Heart right ventricle (tissue), 16 donors: Measurements from ENCODE around the gene EFHB. TPM values are rescaled to one million over a fixed set of nuclear protein-coding genes. Genes with fewer than 3 reads are reported as not detected.
"Not testable (repeated sequence)": the region's sequence is repeated elsewhere in the genome, so short reads cannot be mapped to it uniquely, and the experiment has no call there.

Source experiments
- ATAC-seq, 8 donors: fragments of 200-7000 bp; cut with Tn5 transposase; one replicate each; pipeline ENCODE4 v1.9.1; 2020; ENCODE audit warnings: mild to moderate bottlenecking in 8 of 8, moderate library complexity in 8 of 8, moderate number of reproducible peaks in 1 of 8
- DNase-seq, 2 donors: peaks; one replicate each; pipeline ENCODE4 v3.0.0-alpha.2; 2020
- H3K27ac ChIP-seq, 10 donors: fragments of 200-600 bp; sonication (generic) in 2 of 10; one replicate each; pipeline versions ENCODE4 v1.5.0 to v1.8.0; 2020 to 2022; ENCODE audit warnings: mild to moderate bottlenecking in 3 of 10
- H3K27me3 ChIP-seq, 7 donors: fragments of 200-600 bp; one replicate each; pipeline ENCODE4 v1.8.0; 2021 to 2022; ENCODE audit warnings: mild to moderate bottlenecking in 2 of 7
- H3K36me3 ChIP-seq, 9 donors: fragments of 200-600 bp; sonication (generic) in 1 of 9; one replicate each; pipeline versions ENCODE4 v1.5.0 to v1.8.0; 2020 to 2022; ENCODE audit warnings: mild to moderate bottlenecking in 2 of 9
- H3K4me1 ChIP-seq, 9 donors: fragments of 200-600 bp; sonication (generic) in 1 of 9; one replicate each; pipeline versions ENCODE4 v1.5.0 to v1.8.0; 2020 to 2022; ENCODE audit warnings: mild to moderate bottlenecking in 4 of 9
- H3K4me3 ChIP-seq, 10 donors: fragments of 200-600 bp; sonication (generic) in 2 of 10; one replicate each; pipeline versions ENCODE4 v1.5.0 to v1.8.0; 2020 to 2022; ENCODE audit warnings: mild to moderate bottlenecking in 7 of 10, moderate library complexity in 2 of 10
- H3K9me3 ChIP-seq, 11 donors: fragments of 200-600 bp in 10 of 11; sonication (generic) in 2 of 11; one replicate each; pipeline versions ENCODE4 v1.5.0 to v1.8.0; 2013 to 2022; ENCODE audit warnings: mild to moderate bottlenecking in 2 of 11, control low read depth in 1 of 11, moderate library complexity in 1 of 11
- WGBS, 2 donors: extraction: QIAGEN DNeasy Blood & Tissue Kit; methylation state at CpG; one replicate each; pipeline ENCODE4 v1.1.7; 2013; ENCODE audit warnings: inconsistent platforms in 1 of 2; 5-methylcytosine and 5-hydroxymethylcytosine counted together
- intact Hi-C, 10 donors: fragments of 100-400 bp; cut with DNase I; formaldehyde crosslinking; loops; one replicate each; pipeline versions ENCODE4 v1.11.1 to v1.14.2; 2022
- polyA plus RNA-seq, 2 donors: library from polyadenylated mRNA; stranded (reverse); fragments of 200-250 nt; gene quantifications; one replicate each; pipeline ENCODE4 v1.2.3, GENCODE V29; 2013
- total RNA-seq, 10 donors: library from RNA; stranded (reverse); fragmentation: NEBNext Ultra II Directional in 3 of 10; extraction: Animal tissue kit (Norgen Biotek cat#: 25700) in 3 of 10; gene quantifications; one replicate each; pipeline versions ENCODE4 v1.2.1 to v1.2.4, GENCODE V29; 2021 to 2023
- TF ChIP-seq, protein P1 (sequence below), 9 donors: fragments of 200-600 bp; sonication (generic) in 2 of 9; IDR thresholded peaks; one replicate each; pipeline versions ENCODE4 v1.5.0 to v1.8.0; 2021 to 2022; ENCODE audit warnings: antibody characterized with exemption in 9 of 9, mild to moderate bottlenecking in 5 of 9, moderate library complexity in 1 of 9
- donor health status: Arrhythmogenic right ventricular cardiomyopathy.
- donor health status: ischemic (EF 13 %, LVEDD 7.1; RV severe dilation, severe dysfunction).
- donor health status: healthy with polysubstance abuse.
- donor health status: DM: no; HTN: yes; CAD: no.
- donor health status: DM: no; HTN: no; CAD: no.
- donor health status: ischemic (EF 25% LVEDD 6.9; RV normal size, moderate dysfunction).
- donor health status: ischemic (EF 25% LVEDD 5.7; RV mildly dilated, moderate dysfunction).
- donor health status: healthy.
- donor health status: DM: yes; HTN: yes; CAD: no.
- donor health status: Ischemic cardiomyopathy.
- donor health status: ischemic (EF 35%, LVEDD 5.7; RV mildly dilated, moderate dysfunction).
- donor health status: nonischemic (EF 11% LVEDD 7.7; RV severe dilation, severe dysfunction).
- donor health status: DM: yes; HTN: yes; CAD: no.
- donor health status: PGD.
- donor health status: ischemic (EF 29% LVEDD 5.4; RV normal size, mild dysfunction).
- donor health status: nonischemic (EF 23%, LVEDD 6.1; RV moderate dilation, normal function).

EFHB gene
- total and polyA plus RNA-seq, 12 donors, result 0.19 to 1.6 (median 0.64) TPM; not detected in 2

DNA sequence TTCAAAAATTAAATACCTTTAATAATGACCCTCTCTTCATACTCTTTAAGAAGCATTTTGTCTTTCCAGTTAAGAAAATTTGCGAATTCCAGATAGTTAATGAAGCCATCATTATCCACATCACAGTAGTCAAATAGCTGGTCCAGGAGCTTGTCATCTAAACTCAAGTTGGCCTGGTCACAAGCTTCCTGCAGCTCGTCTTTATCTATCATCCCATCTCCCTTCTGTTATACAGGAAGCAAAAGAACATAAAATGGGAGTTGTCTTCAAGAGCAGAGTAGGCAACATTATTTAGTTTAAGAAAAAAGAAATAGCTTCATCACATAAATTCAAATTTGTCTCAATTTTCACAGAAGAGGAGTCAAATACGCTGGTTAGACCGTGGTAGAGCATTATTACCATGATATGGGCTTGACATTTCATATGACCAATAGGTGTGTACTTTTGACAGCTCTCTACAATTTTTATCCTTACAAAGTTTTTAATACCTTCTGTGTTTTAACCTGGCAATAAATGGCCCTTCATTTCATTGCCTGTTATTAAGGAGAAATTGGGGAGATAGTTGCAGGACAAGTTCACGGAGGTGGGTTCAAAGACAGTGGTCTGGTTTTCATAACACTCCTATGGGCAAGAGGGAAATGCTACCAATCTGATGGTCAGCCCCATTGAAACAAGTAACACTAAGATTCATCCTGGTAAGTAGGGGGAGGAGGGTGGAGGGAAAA is 45.4 kb downstream of the EFHB start:
- 53 to 59% methylated on average over 5 of the region's 5 CpGs for WGBS, 2 donors
- no peaks in the 10 kb centered on the region for H3K27me3 ChIP-seq
- TF ChIP-seq, protein P1, sequence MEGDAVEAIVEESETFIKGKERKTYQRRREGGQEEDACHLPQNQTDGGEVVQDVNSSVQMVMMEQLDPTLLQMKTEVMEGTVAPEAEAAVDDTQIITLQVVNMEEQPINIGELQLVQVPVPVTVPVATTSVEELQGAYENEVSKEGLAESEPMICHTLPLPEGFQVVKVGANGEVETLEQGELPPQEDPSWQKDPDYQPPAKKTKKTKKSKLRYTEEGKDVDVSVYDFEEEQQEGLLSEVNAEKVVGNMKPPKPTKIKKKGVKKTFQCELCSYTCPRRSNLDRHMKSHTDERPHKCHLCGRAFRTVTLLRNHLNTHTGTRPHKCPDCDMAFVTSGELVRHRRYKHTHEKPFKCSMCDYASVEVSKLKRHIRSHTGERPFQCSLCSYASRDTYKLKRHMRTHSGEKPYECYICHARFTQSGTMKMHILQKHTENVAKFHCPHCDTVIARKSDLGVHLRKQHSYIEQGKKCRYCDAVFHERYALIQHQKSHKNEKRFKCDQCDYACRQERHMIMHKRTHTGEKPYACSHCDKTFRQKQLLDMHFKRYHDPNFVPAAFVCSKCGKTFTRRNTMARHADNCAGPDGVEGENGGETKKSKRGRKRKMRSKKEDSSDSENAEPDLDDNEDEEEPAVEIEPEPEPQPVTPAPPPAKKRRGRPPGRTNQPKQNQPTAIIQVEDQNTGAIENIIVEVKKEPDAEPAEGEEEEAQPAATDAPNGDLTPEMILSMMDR (IDR thresholded peaks at IDR 0.05), result no peak
- H3K36me3 ChIP-seq, result no peaks in the 10 kb centered on the region
- peaks cover 0 to 26% (median 13%) of the 10 kb centered on the region in 9 donors for H3K4me1 ChIP-seq
- ATAC-seq (no peak), DNase-seq (no peak)
- no peaks in the 10 kb centered on the region for H3K9me3 ChIP-seq
- peak overlapping the region in 5 of 10 donors; percentile 3 to 30 (median 11) for H3K4me3 ChIP-seq
- intact Hi-C loops, result loop anchor here in 6 of 10 donors (2.0 to 10.0 kb wide), 8 partner anchors 58 to 299 kb away; partner anchors contain the start of genes KAT2B (in 3 of the 6), RAB5A (in 2 of the 6) and SGO1 (in 2 of the 6)
- H3K27ac ChIP-seq, result peak overlapping the region in 5 of 10 donors; percentile 3 to 60 (median 30)

DNA sequence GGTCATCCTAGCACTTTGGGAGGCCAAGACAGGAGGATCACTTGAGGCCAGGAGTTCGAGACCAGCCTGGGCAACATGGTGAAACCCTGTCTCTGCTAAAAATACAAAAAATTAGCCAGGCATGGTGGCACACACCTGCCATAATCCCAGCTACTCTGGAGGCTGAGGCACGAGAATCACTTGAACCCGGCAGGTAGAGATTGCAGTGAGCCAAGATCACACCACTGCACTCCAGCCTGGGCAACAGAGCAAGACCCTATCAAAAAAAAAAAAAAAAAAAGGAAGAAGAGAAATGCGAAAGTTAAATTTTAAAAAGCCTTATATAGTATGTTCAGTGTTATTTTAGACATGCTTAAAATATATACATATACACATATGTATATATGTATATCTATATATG is 46.9 kb downstream of the EFHB start:
- H3K27me3 ChIP-seq, H3K27ac ChIP-seq, H3K4me3 ChIP-seq, H3K9me3 ChIP-seq, H3K36me3 ChIP-seq, DNase-seq, ATAC-seq: not testable (repeated sequence)
- H3K4me1 ChIP-seq, result peaks cover 0 to 26% (median 13%) of the 10 kb centered on the region in 9 donors
- WGBS, 2 donors, result 95% methylated on average over 4 of the region's 4 CpGs
- intact Hi-C loops, result loop anchor here in 6 of 10 donors (5.0 to 10.0 kb wide), 6 partner anchors 60 to 300 kb away; partner anchors contain the start of genes KAT2B (in 3 of the 6), RAB5A (in 1 of the 6) and SGO1 (in 1 of the 6)

DNA sequence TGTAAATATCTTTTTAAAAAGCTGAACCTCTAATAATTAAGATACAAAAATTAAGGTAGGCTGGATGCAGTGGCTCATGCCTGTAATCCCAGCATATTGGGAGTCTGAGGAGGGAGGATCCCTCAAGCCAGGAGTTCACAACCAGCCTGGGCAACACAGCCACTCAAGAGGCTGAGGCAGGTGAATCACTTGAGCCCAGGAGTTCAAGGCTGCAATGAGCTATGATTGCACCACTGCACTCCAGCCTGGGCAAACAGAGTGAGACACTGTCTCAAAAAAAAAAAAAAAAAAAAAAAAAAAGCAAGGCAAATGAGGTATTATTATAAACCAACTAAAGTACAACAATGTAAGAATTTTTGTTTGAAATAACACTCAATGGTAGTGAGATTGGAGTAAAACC is 47.6 kb downstream of the EFHB start:
- TF ChIP-seq, protein P1 (IDR thresholded peaks at IDR 0.05), result no peak
- no peaks in the 10 kb centered on the region for H3K27me3 ChIP-seq
- H3K4me1 ChIP-seq, result peaks cover 0 to 26% (median 13%) of the 10 kb centered on the region in 9 donors
- DNase-seq (no peak), ATAC-seq (no peak)
- H3K9me3 ChIP-seq, result no peaks in the 10 kb centered on the region
- H3K27ac ChIP-seq, result no peak overlapping the region
- H3K4me3 ChIP-seq, result no peak overlapping the region
- intact Hi-C loops, result loop anchor here in 6 of 10 donors (5.0 to 10.0 kb wide), 6 partner anchors 61 to 301 kb away; partner anchors contain the start of genes KAT2B (in 3 of the 6), RAB5A (in 1 of the 6) and SGO1 (in 1 of the 6)
- no peaks in the 10 kb centered on the region for H3K36me3 ChIP-seq

DNA sequence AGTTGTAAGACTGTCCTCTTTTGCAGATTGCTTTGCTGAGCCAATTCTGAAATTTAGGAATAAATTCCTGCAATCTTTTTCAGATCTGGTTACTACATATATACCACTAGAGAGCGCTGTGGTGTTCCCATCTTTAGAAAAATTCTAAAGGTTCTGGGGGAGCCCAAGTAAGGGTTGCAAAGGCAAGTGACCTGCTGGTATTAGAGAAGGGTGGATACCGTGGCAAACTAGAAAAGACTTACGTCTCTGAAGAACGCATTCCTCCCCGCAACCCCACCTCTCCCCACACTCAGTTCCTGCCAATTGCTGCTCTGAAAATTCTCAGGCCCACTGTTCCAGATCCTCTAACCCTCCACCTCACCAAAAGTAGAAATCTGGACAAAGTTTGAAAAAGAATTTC is 48.5 kb downstream of the EFHB start:
- Histone ChIP-seq H3K4me3 (no peak overlapping the region), H3K27ac (no peak overlapping the region), H3K27me3 (no peaks in the 10 kb centered on the region), H3K9me3 (no peaks in the 10 kb centered on the region), H3K4me1 (peaks cover 0 to 26% (median 13%) of the 10 kb centered on the region in 9 donors), H3K36me3 (no peaks in the 10 kb centered on the region)
- peak in 1 of 2 donors; percentile 8 for DNase-seq
- intact Hi-C loops, result loop anchor here in 6 of 10 donors (5.0 to 10.0 kb wide), 6 partner anchors 62 to 302 kb away; partner anchors contain the start of genes KAT2B (in 3 of the 6), RAB5A (in 1 of the 6) and SGO1 (in 1 of the 6)
- TF ChIP-seq, protein P1 (IDR thresholded peaks at IDR 0.05), result peak; percentile 18 to 67 (median 56)
- 36 to 46% methylated on average over 5 of the region's 5 CpGs for WGBS, 2 donors
- ATAC-seq, result no peak
